GM10847 (cell line): ENCODE measurements around the gene GPX8.

Experiments
- POLR2A ChIP-seq: IDR thresholded peaks from 2 replicates; pipeline ENCODE4 v1.6.1; 2011; ENCODE audit not compliant: insufficient read length; ENCODE audit errors: extremely low read depth

The GPX8 gene, protein sequence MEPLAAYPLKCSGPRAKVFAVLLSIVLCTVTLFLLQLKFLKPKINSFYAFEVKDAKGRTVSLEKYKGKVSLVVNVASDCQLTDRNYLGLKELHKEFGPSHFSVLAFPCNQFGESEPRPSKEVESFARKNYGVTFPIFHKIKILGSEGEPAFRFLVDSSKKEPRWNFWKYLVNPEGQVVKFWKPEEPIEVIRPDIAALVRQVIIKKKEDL

DNA sequence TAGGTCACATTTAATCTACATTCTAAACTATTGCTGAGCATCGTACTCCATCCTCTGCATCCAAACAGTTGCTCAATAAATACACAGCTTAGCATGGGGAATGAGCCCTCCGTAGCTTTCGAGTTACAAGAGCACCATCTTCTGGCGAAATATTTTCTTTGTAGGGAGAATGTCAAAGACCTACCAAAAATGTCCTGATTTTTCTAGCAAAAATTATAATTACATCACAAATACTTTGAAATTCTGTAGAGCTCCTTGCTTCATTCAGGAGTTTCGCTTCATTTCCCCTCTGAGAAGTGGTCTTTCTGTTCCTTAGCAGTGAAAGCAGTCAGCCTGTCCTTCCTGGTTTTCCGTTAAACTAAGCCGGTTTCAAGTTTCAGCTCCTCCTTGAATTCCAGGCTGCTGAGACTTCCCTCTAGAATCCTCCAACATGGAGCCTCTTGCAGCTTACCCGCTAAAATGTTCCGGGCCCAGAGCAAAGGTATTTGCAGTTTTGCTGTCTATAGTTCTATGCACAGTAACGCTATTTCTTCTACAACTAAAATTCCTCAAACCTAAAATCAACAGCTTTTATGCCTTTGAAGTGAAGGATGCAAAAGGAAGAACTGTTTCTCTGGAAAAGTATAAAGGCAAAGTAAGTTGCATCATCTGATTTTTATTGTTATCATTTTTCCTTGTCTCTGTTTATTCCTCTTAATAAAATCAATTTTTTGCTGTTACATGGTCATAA lies at the start of gene GPX8:
TSS of gene GPX8 (plus strand) at position 409 of the 730 bp plus-strand sequence. CDS start at position 431, 22 bp downstream.
- TF ChIP-seq POLR2A: no peak

DNA sequence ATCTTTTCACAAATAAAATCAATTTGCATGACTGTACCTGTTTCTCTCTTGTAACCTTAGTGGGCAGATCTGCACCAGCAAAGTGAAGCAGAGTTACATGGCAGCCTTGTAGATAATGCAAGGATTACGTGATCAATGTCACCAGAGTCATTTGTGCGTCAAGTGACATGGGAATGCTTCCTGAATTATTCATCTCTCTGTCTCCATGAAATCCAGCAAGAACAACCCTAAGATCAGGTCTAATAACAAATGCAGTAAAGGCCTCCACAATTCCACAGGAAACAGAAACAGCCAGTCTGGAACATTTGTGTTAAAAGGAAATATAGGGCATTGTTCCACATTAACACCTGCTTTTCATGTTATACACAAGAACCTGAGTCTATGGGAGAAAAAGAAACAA lies 49.8 kb upstream of the GPX8 start:
- no peak for TF ChIP-seq POLR2A

DNA sequence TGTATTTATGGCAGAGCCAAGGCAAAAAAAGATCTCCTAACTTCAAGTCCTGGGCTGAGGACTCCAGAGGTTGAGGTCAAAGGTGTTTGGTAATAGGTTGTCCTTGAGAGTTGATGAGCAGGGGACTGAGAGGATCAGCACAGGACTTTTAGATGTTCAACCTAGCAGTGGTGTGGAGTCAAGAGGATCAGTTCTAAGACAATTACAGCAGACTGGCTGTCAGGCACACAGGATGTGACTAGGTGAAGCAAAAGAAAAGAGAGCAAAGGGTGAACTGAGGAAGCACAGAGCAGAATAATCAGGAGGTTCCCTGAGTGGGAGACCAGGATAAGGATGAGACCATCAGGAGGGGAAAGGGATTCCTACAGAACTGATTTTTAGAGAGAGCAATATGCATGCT lies 46.6 kb upstream of the GPX8 start:
- TF ChIP-seq POLR2A: no peak

DNA sequence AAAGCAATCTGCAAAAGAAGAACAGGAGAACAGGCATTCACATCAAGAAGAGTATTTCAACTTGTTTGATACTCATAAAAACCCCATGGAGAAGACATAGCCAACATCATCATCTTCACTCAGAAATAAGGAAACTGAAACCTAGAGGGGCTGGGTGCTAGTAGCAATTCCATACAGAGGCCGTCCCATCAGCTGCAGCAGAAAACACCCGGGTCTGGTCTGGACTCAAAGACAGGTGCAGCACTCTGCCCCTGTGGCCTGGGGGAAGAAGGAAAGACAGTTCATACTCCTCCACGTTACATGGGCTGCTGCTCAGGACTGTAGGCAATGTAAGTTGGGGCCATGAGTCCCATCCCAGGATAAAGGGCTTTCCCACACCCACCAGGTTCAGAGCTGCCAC lies 45.9 kb upstream of the GPX8 start:
- no peak for TF ChIP-seq POLR2A

DNA sequence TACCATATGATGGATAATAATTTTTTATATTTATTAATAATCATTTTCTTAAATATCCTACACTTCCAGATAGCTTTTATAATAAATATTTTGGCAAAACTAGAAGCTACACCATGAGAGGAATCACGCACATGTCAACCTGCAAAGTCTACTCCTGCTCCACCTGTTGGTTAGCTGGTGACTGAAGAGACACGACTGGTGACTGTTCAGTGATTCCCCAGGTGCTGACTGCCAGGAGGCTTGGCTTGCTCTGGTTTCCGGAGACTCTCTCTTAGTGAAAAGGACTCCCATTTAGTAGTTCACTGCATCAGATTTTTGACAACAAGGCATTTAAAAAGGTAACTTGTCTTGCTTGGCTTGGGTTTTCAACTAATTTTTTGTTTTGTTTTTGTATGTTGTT lies 36.6 kb upstream of the GPX8 start:
- TF ChIP-seq POLR2A: no peak

DNA sequence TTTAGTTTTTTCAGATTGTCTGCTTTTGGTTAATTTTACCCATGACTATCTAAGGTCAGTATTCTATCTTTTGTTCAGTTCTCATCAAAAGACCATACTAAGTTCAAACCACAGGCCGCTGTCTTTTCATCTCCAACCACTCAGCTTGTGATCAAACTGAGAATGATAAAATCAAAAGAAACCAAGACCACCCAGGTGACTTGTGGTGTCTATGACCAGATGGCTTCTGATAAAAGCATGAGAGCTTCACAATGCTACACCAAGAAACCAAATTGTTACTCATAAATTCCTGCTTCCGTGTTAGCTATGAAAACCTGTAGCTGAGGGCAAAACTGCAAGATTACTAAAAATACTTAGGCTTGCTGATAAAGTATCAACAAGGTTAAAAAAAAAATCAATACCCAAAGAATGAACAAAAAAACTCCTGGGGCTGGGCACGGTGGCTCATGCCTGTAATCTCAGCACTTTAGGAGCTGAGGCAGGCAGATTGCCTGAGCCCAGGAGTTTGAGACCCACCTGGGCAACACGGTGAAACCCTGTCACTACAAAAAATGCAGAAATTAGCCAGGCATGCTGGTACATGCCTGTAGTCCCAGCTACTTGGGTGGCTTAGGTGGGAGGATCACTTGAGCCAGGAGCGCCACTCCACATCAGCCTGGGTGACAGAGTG lies 25.8 kb upstream of the GPX8 start:
- no peak for TF ChIP-seq POLR2A

DNA sequence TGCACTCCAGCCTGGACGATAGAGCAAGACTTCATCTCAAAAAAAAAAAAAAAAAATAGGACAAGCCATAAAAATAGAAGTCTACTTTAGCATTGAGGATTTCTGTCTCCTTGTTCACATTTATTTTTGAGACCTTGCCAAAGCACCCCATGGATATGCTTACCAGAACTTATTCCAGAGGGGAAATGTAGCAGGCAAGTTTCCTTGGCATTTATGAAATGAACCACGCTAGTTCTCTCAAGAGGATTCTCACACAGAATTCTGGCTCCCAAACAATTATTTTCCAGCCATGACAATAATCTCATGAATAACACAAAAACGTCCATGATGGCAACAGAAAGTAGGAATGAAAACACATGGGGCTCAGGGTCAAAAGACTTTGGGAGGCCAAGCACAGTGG lies 23.4 kb upstream of the GPX8 start:
- TF ChIP-seq POLR2A: no peak

DNA sequence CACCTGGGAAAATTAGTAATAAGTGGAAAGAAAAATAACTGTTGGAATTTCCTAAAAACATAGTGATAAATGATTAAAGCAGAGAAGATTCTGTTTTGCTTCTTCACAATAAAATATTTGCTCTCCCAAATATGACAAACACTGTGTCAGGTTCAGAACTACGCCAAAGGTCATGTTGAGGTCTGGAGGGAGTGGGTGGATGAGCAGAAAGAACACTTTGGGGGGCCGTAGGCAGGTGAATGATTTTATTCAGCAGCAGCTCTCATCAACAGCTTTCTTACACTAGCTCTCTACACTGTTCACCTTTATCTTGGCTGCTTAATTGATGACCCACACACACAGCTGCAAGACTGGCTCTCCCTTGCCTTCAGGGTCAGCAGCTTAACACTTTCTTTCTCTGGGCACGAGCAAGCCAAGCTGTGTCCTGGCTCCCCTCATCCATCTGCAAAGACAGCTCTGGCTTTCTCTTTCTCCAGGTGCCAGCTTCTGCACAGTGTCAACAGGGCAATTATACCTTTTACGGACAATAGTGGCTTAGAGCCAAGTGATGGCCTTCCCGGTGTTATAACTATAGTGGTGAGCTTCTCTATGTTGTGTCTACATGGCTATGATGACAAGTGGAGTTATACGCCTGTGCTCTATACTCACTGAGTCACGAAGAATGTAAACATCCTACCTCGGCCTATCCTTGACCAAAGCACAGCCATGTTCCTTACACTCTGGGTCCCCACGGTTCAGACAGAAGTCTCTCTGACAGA lies 18.9 kb upstream of the GPX8 start:
- no peak for TF ChIP-seq POLR2A

DNA sequence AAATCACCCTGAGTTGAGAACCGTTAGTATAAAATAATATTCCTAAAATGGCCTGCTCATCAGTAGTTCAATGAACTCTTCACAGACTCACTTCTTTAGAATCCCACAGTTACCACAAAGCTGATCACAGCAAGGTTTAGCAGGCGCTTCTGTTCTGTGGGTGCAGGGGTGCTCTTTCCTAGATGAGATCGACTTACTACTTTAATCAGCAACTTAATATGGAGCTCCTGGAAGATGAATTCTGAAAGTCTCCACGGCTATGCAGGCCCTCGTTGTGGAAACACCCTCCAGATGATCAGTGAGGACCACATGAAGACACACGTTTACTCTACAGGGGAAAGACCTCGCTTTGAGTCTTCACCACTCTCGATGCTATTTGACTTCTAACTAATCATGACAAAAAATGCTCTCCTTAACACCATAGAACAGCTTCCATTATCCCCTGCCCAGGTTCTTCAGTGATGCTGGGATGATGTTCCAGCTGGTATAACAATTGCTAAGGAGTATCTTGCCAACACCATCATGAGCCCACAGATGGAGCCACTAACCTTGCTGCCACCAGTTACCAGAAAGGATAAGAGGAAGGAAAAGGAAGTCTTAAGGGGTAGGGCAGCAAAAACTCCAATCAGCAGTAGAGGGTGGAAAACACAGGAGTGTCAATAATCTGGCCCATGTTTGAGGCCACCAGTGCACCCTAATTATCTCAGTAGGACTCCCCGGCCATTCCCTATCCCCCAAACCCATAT lies 17.9 kb upstream of the GPX8 start:
- TF ChIP-seq POLR2A: no peak

DNA sequence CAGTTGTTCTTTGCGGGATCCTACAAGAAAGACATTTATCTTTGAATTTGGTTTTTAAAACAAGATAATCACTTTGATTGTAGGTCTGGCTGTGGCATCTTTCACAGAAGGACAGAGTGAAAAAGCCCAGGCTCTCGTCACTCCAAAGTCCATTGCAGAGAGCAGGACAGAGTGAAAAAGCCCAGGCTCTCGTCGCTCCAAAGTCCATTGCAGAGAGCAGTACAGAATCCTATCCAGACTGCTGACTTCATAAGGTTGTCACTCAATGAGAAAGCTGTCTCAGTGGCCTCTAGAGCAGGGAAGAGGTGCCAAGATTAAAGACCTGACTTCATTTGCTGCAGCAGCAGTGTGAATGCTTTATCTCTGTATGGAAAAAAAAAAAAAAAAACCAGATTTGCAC lies 16.3 kb upstream of the GPX8 start:
- no peak for TF ChIP-seq POLR2A

DNA sequence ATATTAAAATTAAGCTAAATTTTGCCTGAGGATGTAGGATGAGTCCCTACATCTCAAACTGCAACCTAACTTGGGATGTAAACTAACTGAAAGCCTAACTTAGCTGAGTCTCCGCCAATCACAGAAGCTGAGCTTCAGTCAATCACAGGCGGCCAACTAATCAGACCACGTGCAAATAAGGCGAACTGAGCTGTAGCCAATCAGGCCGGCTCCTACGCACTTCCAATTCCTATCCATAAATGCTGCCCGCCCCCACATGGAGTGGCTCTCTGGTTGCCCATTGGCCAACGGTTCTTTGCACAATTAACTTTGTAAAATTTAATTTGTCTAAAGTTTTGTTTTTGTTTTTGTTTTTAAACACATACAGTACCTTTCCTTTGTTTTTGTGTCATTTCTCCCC lies 13.9 kb upstream of the GPX8 start:
- no peak for TF ChIP-seq POLR2A

DNA sequence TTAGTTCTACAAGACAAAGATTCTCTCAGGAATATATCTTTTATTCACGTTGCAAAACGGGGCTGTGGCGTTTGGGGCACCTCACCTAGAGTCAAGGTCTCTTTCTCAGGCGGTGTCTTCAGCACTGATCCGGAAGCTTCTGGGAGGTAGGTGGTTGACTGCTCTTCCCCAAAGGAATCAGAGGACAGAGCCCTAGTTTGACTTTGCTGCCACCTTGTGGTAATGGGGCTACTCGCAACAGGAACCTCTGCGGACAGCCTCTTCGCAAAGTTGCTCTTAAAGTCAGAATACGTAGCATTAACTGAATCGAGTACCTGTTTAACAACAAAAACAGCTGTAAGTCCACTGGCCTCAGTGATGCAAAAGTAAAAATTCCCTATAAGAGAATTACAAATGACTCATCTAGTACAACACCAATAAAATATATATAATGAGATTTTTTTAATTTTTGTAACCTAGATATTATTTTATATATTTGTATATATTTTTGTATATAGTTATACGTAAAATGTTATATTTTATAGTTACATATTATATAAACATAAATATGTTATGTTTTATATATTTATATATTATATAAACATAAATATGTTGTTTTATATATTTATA lies 13.3 kb upstream of the GPX8 start:
- no peak for TF ChIP-seq POLR2A

DNA sequence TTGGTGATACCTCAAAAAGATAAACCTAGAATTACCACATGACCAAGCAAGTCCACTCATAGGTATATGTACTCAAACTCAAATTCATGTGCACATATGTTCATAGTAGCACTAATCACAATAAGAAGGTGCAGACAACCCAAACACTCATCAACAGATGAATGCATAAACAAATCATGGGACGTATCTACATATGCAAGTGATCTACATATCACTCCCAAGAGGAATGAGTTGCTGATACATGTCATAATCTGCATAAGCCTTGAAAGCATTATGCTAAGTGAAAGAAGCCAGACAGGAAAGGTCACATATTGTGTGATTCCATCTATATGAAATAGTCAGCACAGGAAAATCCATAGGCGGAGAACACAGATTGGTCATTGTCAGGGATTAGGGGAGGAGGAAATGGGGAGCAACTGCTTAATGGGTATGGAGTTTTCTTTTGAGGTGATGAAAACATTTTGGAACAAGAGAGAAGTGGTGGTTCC lies 10.6 kb upstream of the GPX8 start:
- TF ChIP-seq POLR2A: no peak
